GM19455 (cell line): Measurements from ENCODE around the gene UBE4B.
"Not testable (repeated sequence)": the region's sequence is repeated elsewhere in the genome, so short reads cannot be mapped to it uniquely, and the experiment has no call there.

Source experiments
- ATAC-seq: cut with Tn5 transposase; IDR thresholded peaks from one replicate; pipeline ENCODE4 v1.9.1; 2021; ENCODE audit not compliant: unreplicated experiment

UBE4B gene

DNA sequence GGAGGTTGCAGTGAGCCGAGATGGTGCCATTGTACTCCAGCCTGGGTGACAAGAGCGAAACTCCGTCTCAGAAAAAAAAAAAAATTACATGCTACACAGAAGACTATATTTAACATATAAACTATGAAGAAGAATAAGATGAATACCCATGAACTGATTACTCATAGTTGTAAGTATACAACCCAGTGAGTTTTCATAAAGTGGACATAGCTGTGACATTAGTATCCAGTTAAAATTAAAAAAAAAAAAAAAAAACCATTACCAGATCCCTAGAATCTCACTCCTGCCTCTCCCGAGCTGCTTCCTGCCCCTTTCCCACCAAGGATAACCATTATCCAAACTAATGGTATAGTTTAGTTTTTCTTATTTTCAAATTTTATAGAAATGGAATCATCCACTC, 37.4 kb downstream of the UBE4B start:
- ATAC-seq = no peak

DNA sequence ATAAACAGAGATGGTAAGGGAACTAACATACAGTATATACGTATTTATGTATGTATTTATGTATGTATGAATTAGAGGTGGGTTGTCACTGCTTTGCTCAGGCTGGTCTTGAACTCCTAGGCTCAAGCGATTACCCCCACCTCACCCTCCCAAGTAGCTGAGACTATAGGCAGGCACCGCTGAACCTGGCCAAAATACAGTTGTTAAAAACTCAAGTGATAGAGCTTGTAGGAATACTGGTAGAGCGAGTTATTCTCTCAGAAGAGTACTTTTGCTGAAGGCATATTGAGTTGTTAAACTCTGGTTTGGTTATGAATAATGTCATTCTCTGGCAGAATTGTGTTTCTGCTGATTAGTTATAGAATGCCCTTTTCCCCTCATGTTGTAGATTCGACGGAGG, 38.9 kb downstream of the UBE4B start:
- no peak for ATAC-seq

DNA sequence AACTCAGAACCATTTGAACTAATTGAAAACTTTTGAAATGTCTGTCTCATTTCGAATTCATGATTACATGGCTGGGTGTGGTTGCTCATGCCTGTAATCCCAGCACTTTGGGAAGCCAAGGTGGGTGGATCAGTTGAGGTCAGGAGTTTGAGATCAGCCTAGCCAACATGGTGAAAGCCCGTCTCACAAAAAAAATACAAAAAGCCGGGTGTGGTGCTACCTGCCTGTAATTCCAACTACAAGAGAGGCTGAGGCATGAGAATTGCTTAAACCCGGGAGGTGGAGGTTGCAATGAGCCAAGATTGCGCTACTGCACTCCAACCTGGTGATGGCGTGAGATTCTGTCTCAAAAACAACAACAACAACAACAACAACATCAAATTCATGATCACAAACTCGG, 40.6 kb downstream of the UBE4B start:
- ATAC-seq = not testable (repeated sequence)

DNA sequence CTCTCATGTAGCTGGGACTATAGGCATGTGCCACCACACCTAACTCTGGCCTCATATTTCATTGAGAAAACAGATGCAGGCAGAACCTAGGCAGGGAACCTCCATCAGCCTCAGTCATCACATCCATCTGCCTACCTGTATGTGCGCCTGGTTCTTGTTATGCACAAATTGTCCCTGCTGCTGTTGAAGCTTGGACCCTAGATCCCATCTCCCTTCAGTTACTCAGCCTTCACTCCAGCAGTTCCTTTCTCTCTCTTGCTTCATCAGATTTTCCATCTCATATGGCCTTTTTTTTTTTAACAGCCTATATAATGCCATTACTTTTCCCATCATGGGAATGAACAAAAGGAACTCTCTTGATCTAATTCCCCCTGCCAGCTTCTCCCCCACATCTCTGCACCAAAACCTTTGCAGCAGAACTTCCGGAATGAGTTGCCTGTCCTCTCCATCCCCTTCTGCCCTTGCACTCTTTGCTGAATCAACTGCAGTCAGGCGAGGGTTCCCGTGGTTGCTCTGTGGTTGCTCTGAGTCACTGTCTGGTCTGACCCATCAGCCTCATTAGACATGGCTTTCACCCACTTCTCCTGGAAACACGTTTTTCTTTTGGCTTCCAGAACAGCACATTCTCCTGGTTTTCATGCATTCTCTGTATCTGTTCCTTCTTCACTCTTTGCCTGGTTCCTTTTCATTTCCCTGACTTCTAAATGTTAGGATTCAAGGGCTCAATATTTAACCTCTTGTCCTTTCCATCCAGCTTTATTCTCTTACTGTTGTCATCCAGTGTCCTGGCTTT, 41.5 kb downstream of the UBE4B start:
- ATAC-seq = no peak

DNA sequence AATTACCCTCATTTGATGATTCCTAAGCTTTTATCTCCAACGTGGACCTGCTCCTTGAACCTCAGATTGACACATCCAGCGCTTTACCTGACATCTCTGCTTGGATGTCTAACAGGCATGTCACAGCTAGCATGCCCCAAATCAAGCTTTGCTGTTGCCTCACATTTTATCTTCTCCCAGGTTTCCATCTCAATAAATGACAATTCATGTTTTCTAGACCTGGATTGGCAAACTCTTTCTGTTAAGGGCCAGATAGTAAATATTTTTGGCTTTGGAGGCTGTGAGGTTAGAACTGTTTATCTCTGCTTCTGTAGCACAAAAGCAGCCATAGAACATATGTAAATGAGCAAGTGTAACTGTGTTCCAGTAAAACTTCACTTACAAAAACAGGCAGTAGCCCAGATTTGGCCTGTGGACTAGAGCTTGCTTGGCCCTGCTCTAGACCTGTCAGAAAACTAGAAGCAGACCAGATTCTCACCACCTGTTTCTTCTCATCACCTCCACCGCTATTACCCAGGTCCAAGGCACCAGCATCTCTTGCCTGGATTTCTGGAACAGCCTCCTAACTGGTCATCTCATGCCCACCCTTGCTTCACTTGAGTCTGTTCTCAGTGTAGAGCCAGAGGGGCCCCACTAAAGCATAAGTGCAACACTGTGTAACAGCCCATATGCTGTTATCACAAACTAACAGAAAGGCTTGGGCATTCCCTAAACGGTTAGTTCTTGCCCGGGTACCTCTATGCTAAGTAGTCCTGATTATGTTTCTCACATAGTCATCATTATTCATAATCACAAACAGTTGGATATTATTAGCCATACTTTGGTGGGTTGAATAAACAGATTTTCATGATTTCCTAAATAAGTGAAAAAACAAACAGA, 42.3 kb downstream of the UBE4B start:
- no peak for ATAC-seq

DNA sequence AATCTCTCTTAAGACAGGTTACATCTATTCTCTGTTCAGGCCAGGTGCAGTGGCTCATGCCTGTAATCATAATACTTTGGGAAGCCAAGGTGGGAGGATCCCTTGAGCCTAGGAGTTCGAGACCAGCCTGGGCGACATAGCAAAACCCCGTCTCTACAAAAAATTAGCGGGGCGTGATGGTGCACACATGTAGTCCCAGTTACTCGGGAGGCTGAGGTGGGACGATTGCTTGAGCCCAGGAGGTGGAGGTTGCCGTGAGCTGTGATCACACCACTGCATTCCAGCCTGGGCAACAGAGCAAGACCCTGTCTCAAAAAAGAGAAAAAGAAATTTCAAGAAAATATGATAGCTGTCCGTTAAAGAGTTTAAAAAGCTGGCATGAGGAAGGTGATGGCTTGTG, 43.0 kb downstream of the UBE4B start:
- ATAC-seq = no peak

DNA sequence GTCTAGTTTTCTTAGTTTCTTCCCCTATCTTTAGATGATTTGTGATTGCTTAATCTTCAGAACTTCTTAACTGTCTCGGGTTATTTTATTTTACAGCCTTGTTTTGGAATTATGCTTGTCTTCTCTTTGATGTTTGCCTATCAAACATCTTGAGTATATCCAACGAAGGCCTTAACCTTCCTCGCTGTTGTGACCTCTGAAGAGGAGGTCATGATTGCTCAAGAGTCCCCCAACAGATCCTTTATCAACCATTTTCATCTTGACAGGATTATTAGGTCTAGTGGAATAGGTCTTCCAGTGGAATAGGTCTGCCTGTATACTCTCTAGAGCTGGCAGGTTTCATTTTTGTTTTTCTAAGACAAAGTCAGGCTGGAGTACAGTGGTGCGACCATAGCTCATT, 45.7 kb downstream of the UBE4B start:
- ATAC-seq = no peak

DNA sequence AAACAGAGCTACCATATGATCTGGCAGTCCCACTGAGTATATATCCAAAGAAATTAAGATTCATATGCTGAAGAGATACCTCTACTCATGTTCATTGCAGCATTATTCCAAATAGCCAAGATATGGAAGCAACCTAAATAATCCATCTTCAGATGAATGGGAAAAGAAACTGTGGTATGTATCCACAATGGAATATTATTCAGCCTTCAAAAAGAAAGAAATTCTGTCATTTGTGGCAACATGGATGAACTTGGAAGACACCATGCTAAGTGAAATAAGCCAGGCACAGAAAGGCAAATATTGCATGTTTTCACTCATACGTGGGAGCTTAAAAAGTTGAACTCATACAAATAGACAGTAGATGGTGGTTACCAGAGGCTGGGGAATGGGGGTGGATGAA, 47.8 kb downstream of the UBE4B start:
- no peak for ATAC-seq

DNA sequence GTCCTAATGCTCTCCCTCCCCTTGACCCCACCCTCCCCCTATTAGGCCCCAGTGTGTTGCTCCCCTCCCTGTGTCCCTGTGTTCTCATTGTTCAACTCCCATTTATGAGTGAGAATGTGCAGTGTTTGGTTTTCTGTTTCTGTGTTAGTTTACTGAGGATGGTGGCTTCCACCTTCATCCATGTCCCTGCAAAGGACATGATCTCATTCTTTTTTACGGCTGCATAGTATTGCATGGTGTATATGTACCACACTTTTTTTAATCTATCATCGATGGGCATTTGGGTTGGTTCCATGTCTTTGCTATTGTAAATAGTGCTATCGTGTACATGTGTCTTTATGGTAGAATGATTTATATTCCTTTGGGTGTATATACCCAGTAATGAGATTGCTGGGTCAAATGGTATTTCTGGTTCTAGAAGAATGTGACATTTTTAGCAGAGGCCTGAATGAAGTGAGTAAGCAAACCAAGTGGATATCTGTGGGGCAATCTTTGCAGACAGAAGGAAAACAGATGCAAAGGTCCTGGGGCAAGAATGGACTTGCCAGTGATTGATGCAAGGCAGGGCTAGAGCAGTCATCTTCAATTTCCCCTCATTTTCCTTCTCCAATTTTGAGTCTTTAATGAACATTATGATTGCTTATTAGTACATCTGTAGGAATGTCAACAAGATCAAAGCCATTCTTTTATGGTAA, 50.2 kb downstream of the UBE4B start:
- ATAC-seq = no peak

DNA sequence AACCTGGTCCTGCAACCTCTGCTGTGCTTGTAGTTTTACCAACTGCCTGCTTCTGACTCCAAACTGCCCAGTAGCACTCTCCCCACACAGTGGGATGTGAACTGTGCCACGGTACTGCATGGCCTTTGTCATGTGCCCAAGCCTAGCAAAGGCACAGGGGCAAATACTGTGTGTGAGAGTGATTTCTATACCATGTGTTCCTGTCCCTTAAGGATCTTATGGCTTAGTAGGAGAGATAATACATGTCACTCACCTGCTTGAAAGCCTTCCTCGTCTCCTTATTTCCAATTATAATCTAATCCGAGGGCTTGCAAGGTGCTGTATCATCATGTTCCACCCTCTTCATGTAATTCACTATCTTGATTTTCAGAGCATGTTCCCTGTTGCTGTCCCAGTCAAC, 51.3 kb downstream of the UBE4B start:
- ATAC-seq = no peak

DNA sequence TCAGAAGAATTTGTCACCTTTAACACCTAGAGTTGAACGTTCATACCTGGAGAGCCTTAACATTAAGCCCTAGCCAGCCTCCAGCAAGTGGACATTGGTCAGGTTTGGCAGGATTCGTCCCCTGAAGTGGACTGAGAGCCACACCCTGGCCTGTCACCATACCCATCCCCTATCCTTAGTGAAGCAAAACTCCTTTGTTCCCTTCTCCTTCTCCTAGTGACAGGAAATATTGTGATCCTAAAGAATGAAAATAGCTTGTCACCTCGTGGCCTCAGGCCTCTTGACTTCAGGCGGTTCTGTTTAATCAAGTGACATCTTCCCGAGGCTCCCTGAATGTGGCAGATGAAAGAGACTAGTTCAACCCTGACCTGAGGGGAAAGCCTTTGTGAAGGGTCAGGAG, 52.3 kb downstream of the UBE4B start:
- ATAC-seq = no peak

DNA sequence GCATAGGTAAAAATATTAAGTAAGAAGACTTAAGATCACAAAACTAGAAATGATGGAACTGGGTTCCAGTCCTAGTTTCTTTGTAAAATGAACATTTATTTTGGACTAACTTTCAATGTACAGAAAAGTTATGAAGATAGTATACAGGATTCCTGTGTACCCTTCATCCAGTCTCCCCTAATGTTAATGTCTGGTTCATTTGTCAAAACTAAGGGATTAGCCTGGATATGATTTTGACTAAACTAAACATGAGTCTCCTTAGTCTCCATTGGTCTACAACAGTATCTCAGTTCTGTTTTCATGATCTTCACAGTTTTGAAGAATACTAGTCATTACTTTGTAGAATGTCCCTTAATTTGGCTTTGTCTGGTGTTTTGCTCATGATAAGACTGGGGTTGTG, 54.5 kb downstream of the UBE4B start:
- ATAC-seq = no peak

DNA sequence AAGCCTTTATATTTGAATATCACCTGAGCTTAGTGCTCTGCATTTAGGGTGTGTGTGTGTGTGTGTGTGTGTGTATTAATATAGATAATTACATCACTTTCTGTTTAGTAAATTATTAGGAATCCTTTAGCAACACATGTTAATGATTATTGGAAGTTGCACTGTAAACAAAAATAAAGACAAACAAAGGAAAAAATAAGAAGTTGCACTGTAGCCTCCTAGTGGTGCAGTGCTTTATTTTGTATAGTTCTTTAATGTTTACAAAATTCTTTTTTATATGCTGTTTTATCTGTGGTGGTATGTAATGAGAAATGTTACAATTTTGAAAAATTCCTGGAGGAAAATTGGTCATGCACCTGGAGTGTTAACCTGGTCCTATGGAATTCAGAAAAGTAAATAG, 69.2 kb downstream of the UBE4B start:
- no peak for ATAC-seq

DNA sequence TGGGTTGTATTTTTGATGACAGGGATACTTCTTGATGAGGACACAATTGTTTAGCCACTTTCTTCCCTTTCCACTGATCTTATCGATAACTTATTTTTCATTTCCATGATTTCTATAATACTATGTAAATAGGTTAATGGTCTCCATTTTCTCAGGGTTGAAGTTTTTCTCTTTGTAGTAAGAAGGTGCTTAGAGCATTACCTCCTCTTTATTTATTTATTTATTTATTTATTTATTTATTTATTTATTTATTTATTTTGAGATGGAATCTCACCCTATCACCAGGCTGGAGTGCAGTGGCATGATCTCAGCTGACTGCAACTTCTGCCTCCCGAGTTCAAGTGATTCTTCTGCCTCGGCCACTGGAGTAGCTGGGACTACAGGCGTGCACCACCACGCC, 70.4 kb downstream of the UBE4B start:
- no peak for ATAC-seq

DNA sequence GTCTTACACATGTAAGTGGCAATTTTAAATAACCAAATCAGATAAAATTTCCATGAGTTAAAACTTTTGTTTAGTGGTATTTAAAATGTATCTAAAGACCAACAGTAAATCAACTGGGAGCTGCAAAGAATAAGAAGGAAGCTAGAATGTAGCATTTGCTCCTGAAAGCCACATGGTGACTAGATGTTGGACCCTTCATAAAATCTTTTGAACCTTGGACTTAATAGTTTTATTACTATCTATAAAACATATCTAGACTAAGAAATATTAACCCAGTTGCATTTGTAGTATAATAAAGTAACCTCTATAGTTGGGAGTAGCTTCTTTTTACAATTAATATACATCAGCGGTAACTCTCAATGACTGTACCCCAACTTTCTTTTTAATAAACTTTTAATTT, 72.1 kb downstream of the UBE4B start:
- ATAC-seq = no peak

DNA sequence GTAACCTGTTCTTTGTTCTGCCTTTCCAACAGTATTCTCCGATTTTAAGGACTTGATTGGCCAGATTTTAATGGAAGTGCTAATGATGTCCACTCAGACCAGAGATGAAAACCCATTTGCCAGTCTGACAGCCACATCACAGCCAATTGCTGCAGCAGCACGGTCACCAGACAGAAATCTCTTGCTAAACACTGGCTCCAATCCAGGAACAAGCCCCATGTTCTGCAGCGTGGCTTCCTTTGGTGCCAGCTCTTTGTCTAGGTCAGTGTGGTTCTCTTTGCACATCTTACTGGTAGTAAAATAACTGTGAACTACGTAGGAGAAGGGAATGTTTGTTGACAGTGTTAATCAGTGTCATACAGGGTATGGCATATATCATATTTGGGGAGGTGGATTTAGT, 72.7 kb downstream of the UBE4B start:
- no peak for ATAC-seq

DNA sequence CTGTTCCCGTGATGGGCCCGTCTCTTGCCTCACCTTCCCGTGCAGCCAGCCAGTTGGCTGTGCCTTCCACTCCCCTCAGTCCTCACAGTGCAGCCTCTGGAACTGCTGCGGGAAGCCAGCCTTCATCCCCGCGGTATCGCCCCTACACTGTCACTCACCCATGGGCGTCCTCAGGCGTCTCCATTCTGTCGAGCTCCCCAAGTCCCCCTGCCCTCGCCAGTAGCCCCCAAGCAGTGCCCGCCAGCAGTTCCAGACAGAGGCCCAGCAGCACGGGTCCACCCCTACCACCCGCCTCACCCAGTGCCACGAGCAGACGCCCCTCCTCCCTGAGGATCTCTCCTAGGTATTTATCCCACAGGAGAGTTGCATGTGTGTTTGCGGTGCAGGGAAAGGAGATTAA, 73.5 kb downstream of the UBE4B start:
- no peak for ATAC-seq

DNA sequence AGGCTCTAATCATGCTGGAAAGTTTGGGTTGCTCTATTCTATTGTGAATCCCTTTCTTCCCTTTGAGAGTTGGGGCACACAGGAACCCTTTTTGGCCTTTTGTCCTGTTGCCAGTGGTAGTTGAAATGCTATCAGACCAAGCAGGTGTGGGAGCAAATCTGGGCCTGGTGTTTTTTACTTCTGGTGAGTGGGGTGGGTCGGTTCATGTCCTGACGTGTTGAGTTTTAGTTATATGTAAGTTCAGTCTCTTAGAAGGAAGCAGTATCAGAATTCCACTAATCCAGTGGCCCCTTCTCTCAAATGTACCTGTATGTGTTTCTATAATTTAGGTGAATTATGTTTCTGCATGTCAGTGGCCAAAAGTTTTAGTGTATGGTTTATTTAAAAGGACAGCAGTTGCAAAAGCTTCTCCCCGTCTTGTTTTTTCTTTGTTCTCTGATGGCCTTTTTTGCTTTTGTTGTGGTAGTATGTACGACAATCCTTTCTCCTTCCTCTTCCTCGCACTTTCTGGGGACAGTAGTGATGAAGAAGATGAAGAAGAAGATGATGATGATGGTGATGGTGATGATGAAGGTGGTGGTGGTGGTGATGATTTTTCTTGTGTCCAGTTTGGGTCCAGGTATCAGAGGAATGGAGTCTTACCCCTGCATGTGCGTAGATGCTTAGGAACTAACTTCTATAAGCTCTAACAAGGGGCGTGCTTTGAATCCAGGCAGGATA, 74.2 kb downstream of the UBE4B start:
- no peak for ATAC-seq

DNA sequence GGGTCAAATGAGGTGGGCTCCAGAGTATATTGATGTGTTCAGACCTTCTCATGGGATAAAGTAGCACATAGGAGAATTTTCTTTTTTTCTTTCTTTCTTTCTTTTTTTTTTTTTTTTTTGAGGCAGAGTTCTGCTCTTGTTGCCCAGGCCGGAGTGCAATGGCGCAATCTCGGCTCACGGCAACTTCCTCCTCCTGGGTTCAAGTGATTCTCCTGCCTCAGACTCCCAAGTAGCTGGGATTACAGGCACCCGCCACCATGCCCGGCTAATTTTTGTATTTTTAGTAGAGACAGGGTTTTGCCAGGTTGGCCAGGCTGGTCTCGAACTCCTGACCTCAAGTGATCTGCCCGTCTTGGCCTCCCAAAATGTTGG, 74.7 kb downstream of the UBE4B start:
- ATAC-seq = not testable (repeated sequence)

DNA sequence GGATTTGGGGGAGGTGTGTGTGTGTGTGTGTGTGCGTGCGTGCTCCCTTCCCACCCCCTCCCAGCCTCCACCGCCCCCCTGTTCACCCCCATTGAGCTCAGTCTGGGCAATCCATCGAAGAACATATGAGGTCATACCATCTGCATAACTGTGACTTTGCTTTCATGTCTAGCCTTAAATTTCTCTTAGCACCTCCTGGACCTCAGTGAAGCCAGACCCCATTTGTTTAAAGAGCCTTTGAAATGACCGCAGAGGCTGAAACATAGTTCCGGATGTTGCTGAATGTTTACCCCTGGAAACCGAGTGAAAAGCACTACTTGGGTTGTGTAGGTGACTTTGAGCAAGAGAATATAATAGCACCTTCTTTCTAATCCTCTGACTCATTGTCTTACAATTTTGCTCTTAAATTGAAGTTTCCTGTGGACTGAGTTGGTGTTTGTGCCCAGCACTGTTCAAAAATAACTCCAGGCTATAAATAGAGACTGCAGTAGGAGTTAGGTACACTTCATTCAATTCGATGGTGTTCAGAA, 75.4 kb downstream of the UBE4B start:
- no peak for ATAC-seq
